Activated CD4-positive, alpha-beta T cell treated with anti-CD3 and anti-CD28 coated beads, Interleukin-10, Interleukin-2, amounts not matched to agents 100 ng/mL and 50 ng/mL, durations not matched to agents 16 hours and 8 hours (primary cell): ENCODE data around the gene NEK10.
"Not testable (repeated sequence)": the region's sequence is repeated elsewhere in the genome, so short reads cannot be mapped to it uniquely, and the experiment has no call there.

ENCODE experiments used
- DNase-seq: peaks from one replicate; pipeline ENCODE4 v3.0.0-alpha.2; 2020

The NEK10 gene

GRCh38 chr3:27368831-27369607 lies at the start of gene NEK10:
NEK10 (minus strand) TSS chr3:27369383; CDS start chr3:27352882, 16,501 bp downstream.
- peak; percentile 93 for DNase-seq

GRCh38 chr3:27415202-27415601 lies 46.0 kb upstream of the NEK10 start:
- no peak for DNase-seq

- DNase-seq, result no peak
Measured at GRCh38 chr3:27392950-27393679, 23.9 kb upstream of the NEK10 start.

- DNase-seq, result not testable (repeated sequence)
Measured at GRCh38 chr3:27392414-27392813, 23.2 kb upstream of the NEK10 start.

GRCh38 chr3:27391796-27392195 lies 22.6 kb upstream of the NEK10 start:
- DNase-seq, result peak; percentile 19

- DNase-seq, result no peak
Measured at GRCh38 chr3:27387625-27388024, 18.4 kb upstream of the NEK10 start.

GRCh38 chr3:27385504-27385903 lies 16.3 kb upstream of the NEK10 start:
- DNase-seq, result no peak

- DNase-seq, result no peak
Measured at GRCh38 chr3:27384191-27384590, 15.0 kb upstream of the NEK10 start.

GRCh38 chr3:27380433-27381357 lies 11.5 kb upstream of the NEK10 start:
- DNase-seq, result peak; percentile 43

GRCh38 chr3:27378331-27378730 lies 9.1 kb upstream of the NEK10 start:
- DNase-seq, result no peak

GRCh38 chr3:27376109-27376772 lies 7.1 kb upstream of the NEK10 start:
- DNase-seq, result no peak

GRCh38 chr3:27366062-27366591 lies 3.1 kb downstream of the NEK10 start:
- no peak for DNase-seq

- no peak for DNase-seq
Measured at GRCh38 chr3:27360113-27361078, 8.8 kb downstream of the NEK10 start.

- DNase-seq, result no peak
Measured at GRCh38 chr3:27358372-27358771, 10.8 kb downstream of the NEK10 start.

- peak; percentile 73 for DNase-seq
Measured at GRCh38 chr3:27357665-27358258, 11.4 kb downstream of the NEK10 start.

GRCh38 chr3:27356976-27357375 lies 12.2 kb downstream of the NEK10 start:
- no peak for DNase-seq

- DNase-seq, result no peak
Measured at GRCh38 chr3:27354588-27355203, 14.5 kb downstream of the NEK10 start.

GRCh38 chr3:27354161-27354560 lies 15.0 kb downstream of the NEK10 start:
- no peak for DNase-seq

- DNase-seq, result no peak
Measured at GRCh38 chr3:27353221-27353620, 16.0 kb downstream of the NEK10 start.

GRCh38 chr3:27352047-27352446 lies 17.1 kb downstream of the NEK10 start:
- no peak for DNase-seq
